ENCODE measurements around the gene NBEAL2. TPM values are rescaled to one million over a fixed set of nuclear protein-coding genes. Genes with fewer than 3 reads are reported as not detected.

Gene NBEAL2
- total and polyA plus RNA-seq, 2 of the 4 experiments (the other 2 are of a cell fraction), result 2.2 to 12.5 TPM

DNA sequence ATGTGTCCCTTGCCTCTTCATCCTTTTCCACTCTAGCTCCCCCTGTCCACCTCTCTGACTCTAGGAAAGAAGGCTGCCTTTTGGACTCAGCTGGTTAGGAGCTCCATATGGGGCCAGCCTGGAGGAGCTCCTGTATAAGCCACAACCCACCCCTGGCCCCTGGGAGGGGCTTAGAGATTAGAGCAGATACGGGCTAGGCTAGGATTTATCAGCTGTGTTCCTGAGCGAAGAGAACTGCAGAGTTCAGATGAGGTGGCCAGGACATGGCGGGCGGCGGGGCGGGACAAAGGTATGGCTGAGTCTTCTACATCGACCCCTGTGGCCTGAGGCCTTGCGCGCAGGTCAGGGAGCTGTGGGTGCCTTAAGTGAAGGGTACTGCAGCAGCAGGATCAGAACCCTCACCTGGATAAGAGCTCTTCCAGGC lies 7.9 kb downstream of the NBEAL2 start:
- TF ChIP-seq BHLHE40 (IDR thresholded peaks at IDR 0.05; ENCODE audit: low read depth, low read length) (no peak), CEBPB (IDR thresholded peaks at IDR 0.05; ENCODE audit: low read depth, low read length) (no peak), POLR2A (IDR thresholded peaks at IDR 0.05; ENCODE audit: low read depth, low read length) (no peak), CHD1 (IDR thresholded peaks at IDR 0.05; ENCODE audit: low read depth, low read length) (no peak), MAZ (IDR thresholded peaks at IDR 0.05; ENCODE audit: borderline replicate concordance, low read depth, low read length) (no peak), FOS (IDR thresholded peaks at IDR 0.05; ENCODE audit: low read depth, low read length) (no peak), RCOR1 (IDR thresholded peaks at IDR 0.05; ENCODE audit: insufficient replicate concordance, low read length) (no peak), MAFK (IDR thresholded peaks at IDR 0.05; ENCODE audit: low read depth, low read length) (no peak), RAD21 (IDR thresholded peaks at IDR 0.05; ENCODE audit: low read length) (no peak), NFE2L2 (IDR thresholded peaks at IDR 0.05; ENCODE audit: low read depth, low read length) (no peak), SMC3 (IDR thresholded peaks at IDR 0.05; ENCODE audit: low read depth, low read length) (no peak), RFX5 (IDR thresholded peaks at IDR 0.05; ENCODE audit: low read depth, low read length) (no peak)
- TF ChIP-seq, protein P1, sequence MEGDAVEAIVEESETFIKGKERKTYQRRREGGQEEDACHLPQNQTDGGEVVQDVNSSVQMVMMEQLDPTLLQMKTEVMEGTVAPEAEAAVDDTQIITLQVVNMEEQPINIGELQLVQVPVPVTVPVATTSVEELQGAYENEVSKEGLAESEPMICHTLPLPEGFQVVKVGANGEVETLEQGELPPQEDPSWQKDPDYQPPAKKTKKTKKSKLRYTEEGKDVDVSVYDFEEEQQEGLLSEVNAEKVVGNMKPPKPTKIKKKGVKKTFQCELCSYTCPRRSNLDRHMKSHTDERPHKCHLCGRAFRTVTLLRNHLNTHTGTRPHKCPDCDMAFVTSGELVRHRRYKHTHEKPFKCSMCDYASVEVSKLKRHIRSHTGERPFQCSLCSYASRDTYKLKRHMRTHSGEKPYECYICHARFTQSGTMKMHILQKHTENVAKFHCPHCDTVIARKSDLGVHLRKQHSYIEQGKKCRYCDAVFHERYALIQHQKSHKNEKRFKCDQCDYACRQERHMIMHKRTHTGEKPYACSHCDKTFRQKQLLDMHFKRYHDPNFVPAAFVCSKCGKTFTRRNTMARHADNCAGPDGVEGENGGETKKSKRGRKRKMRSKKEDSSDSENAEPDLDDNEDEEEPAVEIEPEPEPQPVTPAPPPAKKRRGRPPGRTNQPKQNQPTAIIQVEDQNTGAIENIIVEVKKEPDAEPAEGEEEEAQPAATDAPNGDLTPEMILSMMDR (conservative IDR thresholded peaks at IDR 0.05; ENCODE audit: low read depth, low read length), result no peak
- TF ChIP-seq, protein P2, sequence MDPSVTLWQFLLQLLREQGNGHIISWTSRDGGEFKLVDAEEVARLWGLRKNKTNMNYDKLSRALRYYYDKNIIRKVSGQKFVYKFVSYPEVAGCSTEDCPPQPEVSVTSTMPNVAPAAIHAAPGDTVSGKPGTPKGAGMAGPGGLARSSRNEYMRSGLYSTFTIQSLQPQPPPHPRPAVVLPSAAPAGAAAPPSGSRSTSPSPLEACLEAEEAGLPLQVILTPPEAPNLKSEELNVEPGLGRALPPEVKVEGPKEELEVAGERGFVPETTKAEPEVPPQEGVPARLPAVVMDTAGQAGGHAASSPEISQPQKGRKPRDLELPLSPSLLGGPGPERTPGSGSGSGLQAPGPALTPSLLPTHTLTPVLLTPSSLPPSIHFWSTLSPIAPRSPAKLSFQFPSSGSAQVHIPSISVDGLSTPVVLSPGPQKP (IDR thresholded peaks at IDR 0.05; ENCODE audit: borderline replicate concordance, low read depth, low read length), result no peak
- TF ChIP-seq, protein P3, sequence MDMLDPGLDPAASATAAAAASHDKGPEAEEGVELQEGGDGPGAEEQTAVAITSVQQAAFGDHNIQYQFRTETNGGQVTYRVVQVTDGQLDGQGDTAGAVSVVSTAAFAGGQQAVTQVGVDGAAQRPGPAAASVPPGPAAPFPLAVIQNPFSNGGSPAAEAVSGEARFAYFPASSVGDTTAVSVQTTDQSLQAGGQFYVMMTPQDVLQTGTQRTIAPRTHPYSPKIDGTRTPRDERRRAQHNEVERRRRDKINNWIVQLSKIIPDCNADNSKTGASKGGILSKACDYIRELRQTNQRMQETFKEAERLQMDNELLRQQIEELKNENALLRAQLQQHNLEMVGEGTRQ (IDR thresholded peaks at IDR 0.05; ENCODE audit: low read depth, low read length), result no peak
- in situ Hi-C loops (cut with MboI; ENCODE audit: low sequenced_read_pairs) (no loop called here), dilution Hi-C loops (cut with HindIII; ENCODE audit: low sequenced_read_pairs, unreplicated experiment) (no loop called here), intact Hi-C loops (cut with micrococcal nuclease) (no loop called here)
- Histone ChIP-seq H2BK15ac (ENCODE audit: low read depth, low read length) (no peak overlapping the region; the same call in 2 of the 3 replicates), H3K4me3 (ENCODE audit: insufficient read depth, low read depth, low read length) (no peak overlapping the region), H3K56ac (ENCODE audit: extremely low read depth, insufficient read depth, low read length) (no peak overlapping the region), H4K20me1 (ENCODE audit: insufficient read depth, low read length) (no peaks in the 10 kb centered on the region), H2AFZ (replicated peaks; ENCODE audit: low read length, poor library complexity) (no peak overlapping the region), H3K23ac (ENCODE audit: low read depth, low read length) (no peak overlapping the region), H3K4ac (ENCODE audit: low read depth, low read length) (no peak overlapping the region), H3K79me1 (ENCODE audit: low read depth in 1 of 2, low read length in 2 of 2) (no peaks in the 10 kb centered on the region), H3K36me3 (ENCODE audit: control insufficient read depth, insufficient read depth, low read length) (no peaks in the 10 kb centered on the region; the same call in 1 of the 2 replicates), H3K27ac (ENCODE audit: insufficient read depth, low read length) (no peak overlapping the region), H3K4me2 (ENCODE audit: low read depth, low read length) (no peak overlapping the region), H4K5ac (ENCODE audit: low read depth, low read length) (no peak overlapping the region), H2BK120ac (ENCODE audit: low read depth, low read length) (no peak overlapping the region), H3K27me3 (ENCODE audit: control insufficient read depth, insufficient read depth, low read length) (no peaks in the 10 kb centered on the region), H3K4me1 (ENCODE audit: control insufficient read depth, insufficient read depth, low read length) (no peaks in the 10 kb centered on the region), H2AK5ac (ENCODE audit: low read depth, low read length) (no peak overlapping the region), H4K8ac (ENCODE audit: low read depth in 2 of 2, low read length in 2 of 2) (peak overlapping the region; percentile 11 to 42; a peak in 1 of 4 replicates), H2AK9ac (replicated peaks; ENCODE audit: low read depth, low read length, poor library complexity) (no peak overlapping the region), H3K14ac (replicated peaks; ENCODE audit: low read depth, low read length) (no peak overlapping the region), H2BK5ac (ENCODE audit: low read depth, low read length, poor library complexity, severe bottlenecking) (no peak overlapping the region), H4K91ac (ENCODE audit: insufficient read depth, low read depth, low read length) (no peak overlapping the region), H3K9ac (ENCODE audit: low read depth, low read length) (no peak overlapping the region), H3K9me1 (ENCODE audit: insufficient read depth, low read length) (peaks cover 5% of the 10 kb centered on the region), H3K9me3 (ENCODE audit: control insufficient read depth, insufficient read depth, low read length) (no peaks in the 10 kb centered on the region), H3K18ac (ENCODE audit: low read depth, low read length) (no peak overlapping the region), H2BK20ac (ENCODE audit: low read depth, low read length) (no peak overlapping the region)
- POLR2A ChIA-PET (ENCODE audit: unreplicated experiment), result no interaction called here
- DNase-seq (no peak), ATAC-seq (ENCODE audit: low read depth) (peak; percentile 27)
- BruUV-seq (replicated peaks), result no TSS peak
- CTCF ChIA-PET, result no interaction called here
- WGBS, 2 experiments (ENCODE audit: extremely low coverage in 2 of 2, insufficient read length in 1 of 2), result 65% methylated on average over 2 of the region's 9 CpGs; no CpG with 5 or more reads in 1 of the 2 experiments
